HEK293 (cell line): ENCODE data around the gene CDC14B.

Experiments used
- CTCF ChIA-PET: fragments of 350-600 bp; formaldehyde crosslinking; extraction: SDS; loops from one replicate; lab custom pipeline; 2021; ENCODE audit warnings: antibody characterized with exemption; lab: Yijun Ruan, JAX
- POLR2A ChIA-PET: fragments of 300-600 bp; formaldehyde crosslinking; extraction: SDS; loops from one replicate; lab custom pipeline; 2020; ENCODE audit warnings: antibody characterized with exemption, inconsistent platforms; lab: Yijun Ruan, JAX
- H3K27ac ChIP-seq: fragments of 200-500 bp; sonication (Bioruptor generic); 2 replicates; pipeline ENCODE4 v1.5.1; 2014; ENCODE audit warnings: low read depth, low read length, control low read depth, inconsistent platforms; ENCODE audit errors: extremely low read depth
- H3K36me3 ChIP-seq, 2 experiments: fragments of 200-500 bp in 1 of 2; sonication (Bioruptor generic) in 1 of 2; 1 replicate in 1 of 2; 2 replicates in 1 of 2; pipeline ENCODE4 v1.5.1; 2014 to 2017; ENCODE audit warnings: inconsistent platforms in 2 of 2, low read length in 2 of 2; ENCODE audit not compliant: control insufficient read depth in 2 of 2, insufficient read depth in 1 of 2
- H3K4me1 ChIP-seq: fragments of 200-500 bp; sonication (Bioruptor generic); 2 replicates; pipeline ENCODE4 v1.5.1; 2014; ENCODE audit warnings: mild to moderate bottlenecking, low read length, inconsistent platforms; ENCODE audit not compliant: control insufficient read depth, insufficient read depth
- H3K4me3 ChIP-seq: 2 replicates; pipeline ENCODE4 v1.5.1; 2011; ENCODE audit warnings: low read depth, mild to moderate bottlenecking, control low read depth, low read length, moderate library complexity
- H3K9me3 ChIP-seq: fragments of 200-500 bp; sonication (Bioruptor generic); 2 replicates; pipeline ENCODE4 v1.5.1; 2014; ENCODE audit warnings: low read depth, low read length, inconsistent platforms; ENCODE audit not compliant: control insufficient read depth, insufficient read depth
- CTCF ChIP-seq: fragments of 450-650 bp; formaldehyde crosslinking; IDR thresholded peaks from 2 replicates; pipeline ENCODE4 v1.5.1; 2016; ENCODE audit warnings: missing biosample characterization, missing genetic modification characterization
- GFI1B ChIP-seq: fragments of 450-650 bp; formaldehyde crosslinking; IDR thresholded peaks from 2 replicates; pipeline ENCODE4 v1.5.1; 2016; ENCODE audit warnings: missing biosample characterization, missing genetic modification characterization
- KLF10 ChIP-seq: fragments of 450-650 bp; IDR thresholded peaks from 2 replicates; pipeline ENCODE4 v1.5.1; 2018; ENCODE audit warnings: missing biosample characterization, mild to moderate bottlenecking, missing genetic modification characterization
- KLF8 ChIP-seq: fragments of 450-650 bp; formaldehyde crosslinking; IDR thresholded peaks from 2 replicates; pipeline ENCODE4 v1.5.1; 2016; ENCODE audit warnings: missing biosample characterization, missing genetic modification characterization
- OSR2 ChIP-seq: fragments of 450-650 bp; formaldehyde crosslinking; IDR thresholded peaks from 2 replicates; pipeline ENCODE4 v1.5.1; 2016; ENCODE audit warnings: missing biosample characterization, missing genetic modification characterization
- ZBTB7A ChIP-seq: fragments of 450-650 bp; formaldehyde crosslinking; IDR thresholded peaks from 2 replicates; pipeline ENCODE4 v1.5.1; 2016; ENCODE audit warnings: low read depth, missing biosample characterization, missing genetic modification characterization
- ZNF112 ChIP-seq: fragments of 450-650 bp; formaldehyde crosslinking; IDR thresholded peaks from 2 replicates; pipeline ENCODE4 v1.5.0; 2017; ENCODE audit warnings: missing biosample characterization, missing genetic modification characterization
- ZNF138 ChIP-seq: fragments of 450-650 bp; formaldehyde crosslinking; IDR thresholded peaks from 2 replicates; pipeline ENCODE4 v1.5.1; 2016; ENCODE audit warnings: missing biosample characterization, missing genetic modification characterization, borderline replicate concordance
- ZNF148 ChIP-seq: fragments of 450-650 bp; formaldehyde crosslinking; IDR thresholded peaks from 2 replicates; pipeline ENCODE4 v1.5.0; 2017; ENCODE audit warnings: missing biosample characterization, missing genetic modification characterization, borderline replicate concordance
- ZNF157 ChIP-seq: fragments of 450-650 bp; formaldehyde crosslinking; IDR thresholded peaks from 2 replicates; pipeline ENCODE4 v1.5.1; 2016; ENCODE audit warnings: missing biosample characterization, missing genetic modification characterization
- ZNF2 ChIP-seq: fragments of 450-650 bp; formaldehyde crosslinking; IDR thresholded peaks from 2 replicates; pipeline ENCODE4 v1.5.1; 2016; ENCODE audit warnings: missing biosample characterization, missing genetic modification characterization
- ZNF37A ChIP-seq: fragments of 450-650 bp; IDR thresholded peaks from 2 replicates; pipeline ENCODE4 v1.5.1; 2018; ENCODE audit warnings: missing biosample characterization, missing genetic modification characterization
- ZNF404 ChIP-seq: fragments of 450-650 bp; formaldehyde crosslinking; IDR thresholded peaks from 2 replicates; pipeline ENCODE4 v1.5.1; 2017; ENCODE audit warnings: missing biosample characterization, missing genetic modification characterization
- ZNF426 ChIP-seq: fragments of 450-650 bp; formaldehyde crosslinking; IDR thresholded peaks from 2 replicates; pipeline ENCODE4 v1.5.1; 2017; ENCODE audit warnings: missing biosample characterization, missing genetic modification characterization, mild to moderate bottlenecking, inconsistent platforms, moderate library complexity
- ZNF510 ChIP-seq: fragments of 450-650 bp; formaldehyde crosslinking; IDR thresholded peaks from 2 replicates; pipeline ENCODE4 v1.5.1; 2018; ENCODE audit warnings: mild to moderate bottlenecking, missing genetic modification characterization, missing biosample characterization; ENCODE audit not compliant: insufficient replicate concordance
- ZNF701 ChIP-seq: fragments of 450-650 bp; formaldehyde crosslinking; IDR thresholded peaks from 2 replicates; pipeline ENCODE4 v1.5.1; 2016; ENCODE audit warnings: missing biosample characterization, missing genetic modification characterization
- ZNF747 ChIP-seq: fragments of 450-650 bp; formaldehyde crosslinking; IDR thresholded peaks from 2 replicates; pipeline ENCODE4 v1.5.1; 2016; ENCODE audit warnings: missing biosample characterization, missing genetic modification characterization
- ZNF843 ChIP-seq: fragments of 450-650 bp; formaldehyde crosslinking; IDR thresholded peaks from 2 replicates; pipeline ENCODE4 v1.5.1; 2016; ENCODE audit warnings: missing biosample characterization, missing genetic modification characterization
- TF ChIP-seq, protein P1 (sequence below): fragments of 450-650 bp; formaldehyde crosslinking; IDR thresholded peaks from 2 replicates; pipeline ENCODE4 v1.5.1; 2016; ENCODE audit warnings: missing biosample characterization, missing genetic modification characterization

Gene CDC14B

DNA sequence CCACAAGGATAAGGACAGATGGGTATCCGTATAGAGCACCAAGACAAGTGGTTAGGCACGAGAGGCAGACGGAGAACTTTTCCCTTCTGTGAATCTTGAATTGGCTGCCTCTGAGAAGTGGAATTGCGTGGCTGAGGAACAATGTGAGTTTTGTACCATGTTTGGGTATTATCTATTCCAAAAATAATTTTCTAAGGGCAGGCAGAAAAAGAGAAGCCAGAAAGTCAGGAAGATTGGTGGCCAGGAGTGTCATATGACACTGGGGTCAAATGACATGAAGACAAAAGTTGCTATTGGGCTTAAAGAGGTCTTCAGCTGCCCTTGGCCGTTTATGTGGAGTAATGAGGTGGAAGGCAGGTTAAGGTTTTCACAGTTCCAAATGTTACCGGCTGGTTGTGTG, 155.2 kb downstream of the CDC14B start (continued):
- TF ChIP-seq, protein P1, sequence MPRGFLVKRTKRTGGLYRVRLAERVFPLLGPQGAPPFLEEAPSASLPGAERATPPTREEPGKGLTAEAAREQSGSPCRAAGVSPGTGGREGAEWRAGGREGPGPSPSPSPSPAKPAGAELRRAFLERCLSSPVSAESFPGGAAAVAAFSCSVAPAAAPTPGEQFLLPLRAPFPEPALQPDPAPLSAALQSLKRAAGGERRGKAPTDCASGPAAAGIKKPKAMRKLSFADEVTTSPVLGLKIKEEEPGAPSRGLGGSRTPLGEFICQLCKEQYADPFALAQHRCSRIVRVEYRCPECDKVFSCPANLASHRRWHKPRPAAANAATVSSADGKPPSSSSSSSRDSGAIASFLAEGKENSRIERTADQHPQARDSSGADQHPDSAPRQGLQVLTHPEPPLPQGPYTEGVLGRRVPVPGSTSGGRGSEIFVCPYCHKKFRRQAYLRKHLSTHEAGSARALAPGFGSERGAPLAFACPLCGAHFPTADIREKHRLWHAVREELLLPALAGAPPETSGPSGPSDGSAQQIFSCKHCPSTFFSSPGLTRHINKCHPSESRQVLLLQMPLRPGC (tag by site-specific recombination) = no peak
- TF ChIP-seq GFI1B (no peak), KLF8 (no peak)

DNA sequence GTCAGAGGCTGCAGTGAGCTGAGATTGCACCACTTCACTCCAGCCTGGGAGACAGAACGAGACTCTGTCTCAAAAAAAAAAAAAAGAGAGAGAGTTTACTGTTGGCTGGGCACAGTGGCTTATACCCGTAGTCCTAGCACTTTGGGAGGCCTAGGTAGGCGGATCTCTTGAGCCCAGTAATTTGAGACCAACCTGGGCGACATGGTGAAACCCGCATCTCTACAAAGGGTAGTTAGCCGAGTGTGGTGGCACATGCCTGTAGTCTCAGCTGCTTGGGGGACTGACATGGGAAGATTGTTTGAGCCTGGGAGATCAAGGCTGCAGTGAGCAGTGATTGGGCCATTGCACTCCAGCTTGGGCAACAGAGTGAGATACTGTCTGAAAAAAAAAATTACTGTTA, 157.1 kb downstream of the CDC14B start:
- ChIA-PET POLR2A (no interaction called here), CTCF (no interaction called here)
- Histone ChIP-seq H3K4me1 (0 out of 2 replicates have a peak, but pooled peaks cover 4% of the 10 kb centered on the region), H3K27ac (no peak overlapping the region), H3K4me3 (no peak overlapping the region), H3K36me3 (peaks cover 0 to 23% of the 10 kb centered on the region in 2 experiments), H3K9me3 (no peaks in the 10 kb centered on the region)
- no peak for TF ChIP-seq KLF10 (tag by site-specific recombination)

DNA sequence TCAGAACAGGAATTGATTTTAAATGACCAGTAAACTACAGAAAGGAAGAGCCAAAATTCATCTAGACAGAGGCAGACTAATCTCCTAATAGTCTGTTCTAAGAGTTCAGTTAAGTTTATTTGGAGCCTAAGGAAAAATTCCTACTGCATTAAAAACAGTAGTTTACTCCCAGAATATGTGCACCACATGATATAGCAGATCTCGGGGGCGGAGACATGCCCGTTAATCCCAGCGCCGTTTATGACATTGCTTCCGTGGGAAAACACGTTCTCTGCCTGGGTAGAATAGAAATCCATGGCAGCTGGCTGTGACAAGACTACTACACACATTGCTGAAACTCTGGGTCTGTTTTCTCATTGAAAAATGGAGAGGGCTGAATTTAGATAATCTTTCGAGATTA, 158.3 kb downstream of the CDC14B start:
- Histone ChIP-seq H3K9me3 (no peaks in the 10 kb centered on the region), H3K36me3 (peaks cover 0 to 18% of the 10 kb centered on the region in 2 experiments), H3K27ac (no peak overlapping the region), H3K4me1 (0 out of 2 replicates have a peak, but pooled peaks cover 4% of the 10 kb centered on the region), H3K4me3 (no peak overlapping the region)
- POLR2A ChIA-PET = no interaction called here
- TF ChIP-seq ZNF510 (tag by site-specific recombination) (no peak), ZNF37A (tag by site-specific recombination) (no peak), ZNF843 (no peak), ZNF747 (tag by site-specific recombination) (no peak), ZNF426 (tag by site-specific recombination) (no peak), ZNF112 (tag by site-specific recombination) (no peak), OSR2 (no peak), ZNF157 (tag by site-specific recombination) (no peak), ZBTB7A (tag by site-specific recombination) (no peak), CTCF (tag by site-specific recombination) (no peak), ZNF701 (no peak), ZNF2 (no peak), ZNF148 (tag by site-specific recombination) (no peak), ZNF138 (no peak), ZNF404 (tag by site-specific recombination) (no peak)
- CTCF ChIA-PET = interaction anchor here (0.6 kb wide), 1 partner anchor 16 kb away, joined by 3 read pairs; no protein-coding TSS in a partner anchor
